ENCODE results near the gene WDR82.

The WDR82 gene

DNA sequence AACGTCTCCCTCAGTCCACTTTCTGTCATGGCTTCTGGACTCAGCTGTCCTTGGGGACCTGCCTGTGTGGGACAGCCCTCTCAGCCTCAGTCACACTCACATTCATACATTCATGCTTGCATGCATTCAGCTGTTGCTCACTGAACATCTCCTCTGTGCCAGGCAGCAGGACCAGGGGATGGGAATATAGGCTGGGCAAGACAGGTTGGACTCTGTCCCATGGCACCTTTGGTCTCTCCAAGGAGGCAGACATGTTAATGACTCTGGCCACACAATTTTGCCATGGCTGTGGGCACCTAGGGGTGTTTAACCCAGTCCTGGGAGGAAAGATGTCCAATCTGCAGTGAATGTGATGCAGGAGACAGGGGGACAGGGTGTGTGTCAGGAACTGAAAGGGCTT is 29.9 kb upstream of the WDR82 start:
- no peak for DNase-seq (ENCODE audit: low read depth, low spot score)

DNA sequence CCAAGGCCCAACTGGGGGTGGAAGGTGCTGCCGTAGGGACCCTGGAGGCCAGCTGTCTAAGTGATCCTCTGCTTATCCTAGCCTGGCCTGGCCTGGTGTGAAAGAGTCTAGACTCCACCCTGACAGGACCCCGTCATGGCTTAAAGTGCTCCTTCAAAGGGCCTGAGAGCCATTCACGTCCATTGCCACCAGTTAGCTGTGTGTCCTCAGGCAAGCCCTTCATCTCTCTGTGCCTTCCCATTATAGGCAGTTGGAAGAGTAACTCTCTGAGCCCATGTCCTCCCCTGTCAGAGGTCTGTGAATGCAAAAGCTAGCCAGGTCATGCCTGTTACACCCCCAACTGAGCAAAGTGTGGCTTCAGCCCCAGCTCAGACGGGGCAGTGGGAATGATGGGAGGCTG is 28.5 kb upstream of the WDR82 start:
- no peak for DNase-seq (ENCODE audit: low read depth, low spot score)

DNA sequence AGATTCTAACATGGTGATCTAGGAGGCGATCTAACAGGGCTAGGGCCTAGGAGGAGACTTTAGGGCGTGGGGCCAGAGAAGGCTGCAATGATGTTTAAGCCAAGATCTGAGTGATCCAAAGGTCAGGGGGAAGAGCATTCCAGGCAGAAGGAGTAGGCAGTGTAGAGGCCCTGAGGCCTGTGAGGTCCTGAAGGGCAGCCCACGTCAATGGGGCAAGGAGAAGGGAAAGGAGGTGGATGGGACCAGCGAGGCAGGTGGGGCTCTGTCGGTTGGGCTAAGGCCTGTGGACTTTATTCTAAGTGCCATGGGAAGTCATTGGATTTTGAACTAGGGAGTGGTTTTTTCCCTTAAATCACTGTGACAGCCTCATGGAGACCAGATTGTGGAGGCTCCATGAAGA is 27.5 kb upstream of the WDR82 start:
- no peak for DNase-seq (ENCODE audit: low read depth, low spot score)

DNA sequence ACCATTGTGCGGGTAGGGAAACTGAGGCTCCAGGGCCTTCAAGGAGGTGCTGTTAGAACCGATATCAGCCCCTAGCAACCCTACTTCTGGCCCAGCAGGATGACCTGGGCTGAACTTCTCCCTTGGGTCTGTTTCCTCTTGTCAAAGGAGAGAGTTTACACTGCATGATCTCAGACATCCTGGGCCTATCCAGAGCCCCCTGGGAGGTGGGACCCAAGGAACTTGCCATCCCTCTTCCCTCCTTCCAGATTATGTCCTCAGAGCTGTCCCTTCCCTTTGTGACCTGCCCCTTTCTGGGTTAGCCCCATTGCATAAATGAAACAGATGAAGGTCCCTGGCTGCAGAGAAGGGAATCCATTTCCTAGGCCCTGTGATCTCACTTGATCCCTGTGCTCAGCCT is 25.4 kb upstream of the WDR82 start:
- no peak for DNase-seq (ENCODE audit: low read depth, low spot score)

DNA sequence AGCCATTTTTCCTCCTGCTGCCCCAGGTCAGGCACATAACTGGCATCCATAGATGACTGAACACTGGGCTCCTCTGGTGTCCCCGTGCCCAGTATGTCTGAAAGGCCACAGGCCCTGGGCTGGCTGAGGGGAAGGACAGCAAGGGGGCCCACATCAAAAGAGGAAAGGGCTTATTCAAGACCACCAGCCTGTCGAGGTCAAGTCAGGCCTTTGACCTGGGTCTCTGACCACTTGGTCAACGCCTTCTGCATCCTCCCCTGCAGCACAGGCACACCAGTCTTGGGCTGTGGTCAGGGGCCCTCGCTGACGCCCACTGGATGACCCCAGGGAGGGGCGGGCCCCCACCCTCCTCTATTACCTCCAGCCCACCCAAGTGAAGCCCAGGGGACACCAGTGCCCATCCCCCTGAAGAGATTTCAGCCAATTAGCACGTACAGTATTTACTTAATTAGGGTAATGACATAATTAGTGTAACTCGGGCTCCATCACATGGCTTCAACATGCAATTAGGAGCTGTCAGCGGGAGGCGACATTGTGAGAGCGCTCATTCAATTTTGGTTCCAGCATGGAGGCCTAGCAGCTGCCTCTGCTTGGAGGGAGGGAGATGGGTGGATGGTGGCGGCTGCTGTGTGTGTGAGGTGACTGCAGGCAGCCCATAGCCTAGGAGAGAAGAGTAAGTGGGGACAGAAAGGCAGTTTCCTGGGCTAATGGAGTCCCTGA is 24.1 kb upstream of the WDR82 start:
- DNase-seq (ENCODE audit: low read depth, low spot score), result no peak

DNA sequence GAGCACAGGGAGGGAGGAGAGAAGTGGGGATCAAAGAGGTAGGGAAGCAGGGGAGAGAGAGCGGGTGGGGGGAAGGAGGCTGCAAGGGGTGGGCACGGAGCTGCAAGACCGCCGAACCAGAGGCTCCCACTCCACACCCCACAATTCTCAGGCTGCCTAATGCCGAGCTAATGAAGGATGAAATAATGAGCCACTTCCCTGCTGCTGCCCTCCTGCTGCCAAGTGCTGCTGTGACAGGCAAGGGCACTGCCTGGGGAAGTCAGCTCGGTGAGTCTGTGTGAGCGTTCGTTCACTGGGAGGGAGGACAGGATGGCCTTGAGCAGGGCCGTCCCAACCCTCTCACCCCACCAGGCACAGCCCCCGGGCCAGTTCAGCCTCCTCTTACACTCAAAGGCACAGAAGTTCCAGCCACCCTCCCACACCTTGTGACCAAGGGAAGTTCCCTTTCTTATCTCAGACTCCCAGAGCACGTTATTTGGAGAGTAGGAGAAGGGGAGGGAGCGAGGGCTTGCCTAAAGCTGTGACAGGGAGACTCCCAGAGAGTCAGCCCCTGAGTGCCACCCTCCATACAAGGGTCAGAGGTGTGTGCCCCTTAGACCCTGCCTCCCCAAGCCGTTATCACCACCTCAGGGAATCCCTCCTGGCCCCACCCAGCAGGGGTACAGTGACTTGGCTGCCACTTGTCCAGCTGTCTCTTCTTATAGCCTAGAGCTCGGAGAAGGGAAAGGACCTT is 21.6 kb upstream of the WDR82 start:
- no peak for DNase-seq (ENCODE audit: low read depth, low spot score)

DNA sequence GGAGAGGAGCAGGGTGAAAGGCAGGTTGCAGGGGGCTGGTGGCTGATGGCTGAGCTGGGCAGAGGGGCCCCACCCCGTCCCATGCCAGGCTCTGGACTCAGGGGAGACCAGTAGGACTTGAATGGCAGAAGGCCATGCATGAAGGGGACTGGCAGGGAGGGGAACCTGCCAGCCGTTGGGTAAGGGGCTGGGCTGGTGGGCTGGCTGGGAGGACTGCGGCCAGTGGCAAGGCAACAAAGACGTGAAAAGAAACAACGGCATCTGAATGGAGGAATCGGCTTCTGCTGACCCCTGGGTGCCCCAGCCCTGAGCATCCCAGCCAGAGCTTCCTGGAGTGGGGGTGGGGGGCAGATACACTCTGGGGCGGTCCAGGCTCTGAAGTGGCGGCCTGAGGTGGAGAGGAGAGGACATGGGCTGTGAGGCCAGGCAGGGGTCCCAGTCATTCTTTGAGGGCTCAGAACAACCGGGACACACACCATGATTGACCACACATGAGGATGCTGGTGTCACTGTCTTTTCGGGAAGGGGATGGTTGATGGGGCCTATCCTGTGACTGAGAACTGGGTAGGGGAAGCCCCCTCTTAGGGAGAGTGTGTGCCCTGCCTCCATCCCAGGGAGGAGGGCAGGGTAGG is 20.9 kb upstream of the WDR82 start:
- DNase-seq (ENCODE audit: low read depth, low spot score), result no peak

DNA sequence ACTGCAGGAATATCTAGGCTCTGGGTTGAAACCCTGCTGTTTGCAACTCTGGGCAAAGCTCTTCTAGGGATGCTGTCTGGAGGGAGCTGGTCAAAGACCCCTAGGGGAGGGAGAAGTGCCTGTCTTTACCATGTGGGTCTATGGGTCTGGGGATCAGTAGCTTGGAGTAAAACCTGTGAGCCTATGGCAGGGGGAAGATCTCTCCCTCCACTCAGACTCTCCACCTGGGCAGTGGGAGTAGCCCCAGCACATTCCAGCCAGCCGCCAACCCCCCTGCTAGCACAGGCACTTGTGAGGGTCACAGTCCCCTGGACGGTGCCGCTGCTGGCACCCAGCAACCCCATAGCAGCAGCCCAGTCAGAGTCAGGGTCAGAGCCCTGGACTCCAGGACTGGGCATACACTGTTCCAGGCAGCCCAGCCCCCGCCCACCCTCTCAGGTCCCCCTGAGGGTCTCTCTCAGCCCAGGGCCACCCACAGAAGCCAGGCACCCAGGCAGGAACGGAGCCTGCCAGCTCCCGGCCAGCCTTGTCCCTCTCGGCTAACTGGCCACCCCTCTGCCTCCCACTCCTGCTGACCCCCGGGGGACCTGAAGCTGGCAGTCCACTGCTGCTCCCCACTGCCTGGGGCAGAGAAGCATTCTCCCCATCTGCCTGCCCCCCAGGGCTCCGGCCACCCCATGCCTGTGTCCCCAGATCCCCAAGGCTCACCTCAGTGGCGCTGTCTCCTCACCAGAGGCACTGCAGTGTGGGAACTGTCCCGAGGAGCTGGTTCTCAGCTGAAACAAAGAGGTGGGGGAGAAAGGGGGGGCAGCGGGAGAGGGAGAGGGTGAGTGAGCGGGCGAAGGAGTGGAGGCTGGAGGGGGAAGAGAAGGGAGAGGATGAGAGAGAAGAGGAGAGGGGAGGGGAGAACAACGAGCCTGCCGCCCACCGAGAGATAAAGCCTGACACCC is 20.0 kb upstream of the WDR82 start:
- DNase-seq (ENCODE audit: low read depth, low spot score), result no peak

DNA sequence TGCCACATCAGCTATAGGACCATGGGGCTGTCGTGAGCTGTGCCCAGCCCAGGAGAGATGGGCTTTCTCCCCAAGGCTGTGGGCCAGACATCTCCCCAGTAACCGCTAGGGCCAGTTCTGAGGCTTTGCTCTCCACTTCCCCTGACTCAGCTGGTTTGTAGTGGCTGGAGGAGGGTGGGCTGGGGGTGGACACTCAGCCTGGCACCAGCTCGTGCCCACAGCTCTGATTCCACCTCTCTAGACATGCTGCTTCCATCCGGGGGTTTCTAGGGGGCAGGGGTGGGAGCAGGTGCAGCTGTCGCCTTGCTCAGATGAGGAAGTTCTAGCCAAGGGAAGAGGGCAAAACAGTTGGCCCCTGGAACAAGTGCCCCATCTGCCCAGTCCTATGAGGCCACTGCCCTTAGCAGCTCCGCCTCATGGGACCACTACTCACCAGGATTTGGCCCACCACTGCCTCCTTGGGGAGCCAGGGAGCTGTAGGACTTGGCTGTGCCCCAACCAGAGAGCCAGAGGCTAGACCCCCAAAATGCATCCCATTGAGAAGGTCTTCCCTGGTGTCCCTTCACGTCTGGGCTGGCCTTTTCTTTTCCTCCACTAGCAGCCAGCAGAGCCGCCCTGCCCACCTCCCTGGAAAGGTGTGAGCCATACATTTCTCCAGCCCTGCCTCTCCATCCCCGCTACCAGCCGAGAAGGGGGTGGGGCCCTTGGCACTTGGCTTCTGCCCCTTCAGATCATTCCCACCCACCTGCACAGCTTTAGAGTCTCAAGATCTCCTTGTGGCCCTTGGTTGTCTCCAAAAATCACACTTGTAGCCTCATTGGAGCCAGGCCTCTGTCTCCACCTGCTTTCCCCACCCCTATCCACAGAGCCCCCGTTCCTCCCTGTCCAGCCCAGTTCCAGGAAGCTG is 19.0 kb upstream of the WDR82 start:
- DNase-seq (ENCODE audit: low read depth, low spot score), result no peak

DNA sequence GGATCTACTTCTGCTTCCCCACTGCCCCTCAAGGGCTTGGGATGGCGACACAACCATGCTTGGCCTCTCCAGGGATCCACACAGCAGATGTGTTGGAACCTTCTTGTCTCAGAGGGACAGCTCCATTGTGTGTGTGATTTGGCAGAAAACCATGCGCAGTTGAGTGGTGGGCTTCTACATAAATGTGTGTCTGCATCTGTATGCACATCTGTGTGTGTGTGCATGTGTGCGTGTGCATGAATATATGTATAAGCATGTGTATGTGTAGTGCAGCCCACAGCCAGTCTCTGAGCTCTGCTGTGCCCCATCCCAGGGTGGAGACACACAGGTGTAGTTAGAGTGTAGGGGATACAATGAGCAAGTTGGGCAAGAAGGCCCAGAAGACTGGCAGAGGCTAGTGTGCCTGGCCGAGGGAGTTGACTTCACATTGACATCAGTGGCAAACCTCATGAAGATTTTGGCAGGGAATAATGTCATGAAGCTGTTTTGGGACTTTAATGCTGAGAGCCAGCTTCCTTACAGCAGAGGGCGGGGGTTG is 17.3 kb upstream of the WDR82 start:
- DNase-seq (ENCODE audit: low read depth, low spot score), result no peak

DNA sequence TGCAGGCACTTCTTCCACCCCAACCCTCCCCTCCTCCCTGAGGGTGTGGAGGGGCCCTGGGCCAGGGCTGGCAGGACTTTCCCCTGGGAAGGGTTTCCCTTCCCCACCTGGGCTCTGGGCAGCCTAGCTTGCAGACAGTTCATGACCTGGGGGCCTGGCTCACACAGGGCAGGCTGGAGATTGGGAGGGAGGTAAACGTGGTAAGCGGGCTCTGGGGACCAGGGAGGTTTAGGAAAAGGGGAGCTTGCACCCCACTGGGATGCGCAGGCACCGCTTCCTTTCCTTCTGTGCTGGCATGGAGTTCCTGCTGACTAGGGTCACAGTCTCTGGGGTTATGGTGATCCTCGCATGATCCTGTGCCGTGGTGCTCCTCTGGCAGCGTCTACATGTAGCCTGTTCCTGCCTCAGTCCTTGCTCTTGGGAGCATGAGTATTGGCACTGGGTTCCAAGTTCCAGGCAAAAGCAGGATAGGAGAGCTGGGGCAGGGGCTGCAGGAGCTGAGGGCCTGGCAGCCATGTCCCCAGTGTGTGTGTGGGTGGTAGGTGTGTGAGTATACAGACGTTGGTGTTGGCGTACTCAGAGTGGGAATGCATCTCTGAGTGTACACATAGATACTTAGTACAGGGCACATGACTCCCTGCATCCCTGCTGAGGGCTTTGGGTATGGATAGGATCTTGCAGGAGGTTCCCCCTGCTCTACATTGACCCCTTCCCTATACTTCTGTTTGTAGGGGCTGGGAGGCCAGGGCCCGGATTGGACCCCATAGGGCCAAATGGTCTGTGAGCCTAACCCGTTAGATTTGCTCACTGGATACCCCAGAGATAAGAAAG is 16.1 kb upstream of the WDR82 start:
- no peak for DNase-seq (ENCODE audit: low read depth, low spot score)

DNA sequence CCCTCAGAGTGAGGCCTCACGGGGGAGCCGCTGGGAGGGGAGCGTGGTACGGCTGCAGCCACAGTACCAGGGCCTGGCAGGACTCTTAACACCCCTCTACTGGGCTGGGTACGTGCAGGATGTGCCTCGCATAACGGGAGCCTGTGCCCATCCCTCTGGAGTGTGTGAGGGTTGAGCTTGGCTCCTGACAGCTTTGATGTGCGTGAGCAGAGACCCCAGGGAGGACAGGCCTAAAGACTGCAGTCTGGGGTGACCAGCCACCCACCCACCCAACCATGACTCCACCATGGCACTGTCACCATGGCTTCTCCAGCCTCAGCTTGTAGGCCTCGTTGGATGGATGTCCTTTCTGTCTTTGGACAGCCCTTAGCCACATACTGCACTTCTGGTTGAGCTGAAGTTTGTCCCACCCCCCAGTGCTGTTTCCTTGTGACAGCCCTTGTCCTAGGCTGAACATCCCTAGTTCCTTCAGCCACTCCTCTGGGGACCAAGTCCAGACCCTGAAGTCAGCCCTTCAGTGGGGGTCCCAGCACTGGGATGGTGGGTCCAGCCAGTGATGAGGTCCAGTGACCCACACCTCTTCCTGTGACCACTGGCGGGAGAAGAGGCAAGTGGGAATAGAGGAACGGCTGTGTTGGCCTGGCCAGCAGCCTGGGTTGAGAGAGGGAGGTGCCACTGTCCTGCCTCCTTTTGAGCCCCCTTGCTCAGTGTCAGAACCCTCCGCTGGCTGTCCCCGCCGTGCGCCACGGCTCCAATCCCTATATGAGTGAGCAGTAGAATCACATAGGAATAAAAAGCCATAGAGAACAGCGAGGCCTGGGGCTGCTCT is 15.3 kb upstream of the WDR82 start:
- no peak for DNase-seq (ENCODE audit: low read depth, low spot score)

DNA sequence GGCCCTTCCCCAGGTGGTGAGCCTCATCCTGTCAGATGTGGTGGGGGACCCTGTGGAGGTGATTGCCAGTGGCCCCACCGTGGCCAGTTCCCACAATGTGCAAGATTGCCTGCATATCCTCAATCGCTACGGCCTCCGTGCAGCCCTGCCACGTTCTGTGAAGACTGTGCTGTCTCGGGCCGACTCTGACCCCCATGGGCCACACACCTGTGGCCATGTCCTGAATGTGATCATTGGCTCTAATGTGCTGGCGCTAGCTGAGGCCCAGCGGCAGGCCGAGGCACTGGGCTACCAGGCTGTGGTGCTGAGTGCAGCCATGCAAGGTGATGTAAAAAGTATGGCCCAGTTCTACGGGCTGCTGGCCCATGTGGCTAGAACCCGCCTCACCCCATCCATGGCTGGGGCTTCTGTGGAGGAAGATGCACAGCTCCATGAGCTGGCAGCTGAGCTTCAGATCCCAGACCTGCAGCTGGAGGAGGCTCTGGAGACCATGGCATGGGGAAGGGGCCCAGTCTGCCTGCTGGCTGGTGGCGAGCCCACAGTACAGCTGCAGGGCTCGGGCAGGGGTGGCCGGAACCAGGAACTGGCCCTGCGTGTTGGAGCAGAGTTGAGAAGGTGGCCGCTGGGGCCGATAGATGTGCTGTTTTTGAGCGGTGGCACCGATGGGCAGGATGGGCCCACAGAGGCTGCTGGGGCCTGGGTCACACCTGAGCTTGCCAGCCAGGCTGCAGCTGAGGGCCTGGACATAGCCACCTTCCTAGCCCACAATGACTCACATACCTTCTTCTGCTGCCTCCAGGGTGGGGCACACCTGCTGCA is 14.0 kb upstream of the WDR82 start:
- DNase-seq (ENCODE audit: low read depth, low spot score), result no peak

DNA sequence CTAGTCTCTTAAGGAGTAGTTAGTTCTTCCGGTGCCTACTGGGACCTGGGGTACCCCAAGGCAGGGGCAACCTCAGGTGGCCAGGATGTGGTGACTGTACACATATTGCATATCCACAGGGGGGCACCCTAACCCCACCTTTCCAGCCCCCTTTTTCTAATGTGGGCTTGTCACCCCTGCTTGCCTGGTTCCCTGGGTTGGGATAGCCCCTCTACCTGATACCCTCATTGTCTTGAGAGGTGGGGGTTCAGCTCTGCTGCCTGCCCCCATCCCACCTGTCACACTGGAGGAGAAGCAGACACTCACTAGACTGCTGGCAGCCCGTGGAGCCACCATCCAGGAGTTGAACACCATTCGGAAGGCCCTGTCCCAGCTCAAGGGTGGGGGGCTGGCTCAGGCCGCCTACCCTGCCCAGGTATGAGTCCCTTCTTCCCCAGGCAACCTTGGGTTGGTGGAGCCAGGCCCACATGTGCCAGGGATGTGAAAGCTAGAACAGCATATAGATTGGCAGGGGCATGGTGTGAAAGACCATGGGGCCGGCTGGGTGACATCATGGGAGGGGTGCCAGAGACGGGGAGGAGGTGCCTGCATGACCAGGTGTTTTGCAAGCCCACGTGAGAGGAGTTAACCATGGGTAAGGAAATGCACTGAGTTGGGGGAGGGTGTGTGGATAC is 13.2 kb upstream of the WDR82 start:
- no peak for DNase-seq (ENCODE audit: low read depth, low spot score)

DNA sequence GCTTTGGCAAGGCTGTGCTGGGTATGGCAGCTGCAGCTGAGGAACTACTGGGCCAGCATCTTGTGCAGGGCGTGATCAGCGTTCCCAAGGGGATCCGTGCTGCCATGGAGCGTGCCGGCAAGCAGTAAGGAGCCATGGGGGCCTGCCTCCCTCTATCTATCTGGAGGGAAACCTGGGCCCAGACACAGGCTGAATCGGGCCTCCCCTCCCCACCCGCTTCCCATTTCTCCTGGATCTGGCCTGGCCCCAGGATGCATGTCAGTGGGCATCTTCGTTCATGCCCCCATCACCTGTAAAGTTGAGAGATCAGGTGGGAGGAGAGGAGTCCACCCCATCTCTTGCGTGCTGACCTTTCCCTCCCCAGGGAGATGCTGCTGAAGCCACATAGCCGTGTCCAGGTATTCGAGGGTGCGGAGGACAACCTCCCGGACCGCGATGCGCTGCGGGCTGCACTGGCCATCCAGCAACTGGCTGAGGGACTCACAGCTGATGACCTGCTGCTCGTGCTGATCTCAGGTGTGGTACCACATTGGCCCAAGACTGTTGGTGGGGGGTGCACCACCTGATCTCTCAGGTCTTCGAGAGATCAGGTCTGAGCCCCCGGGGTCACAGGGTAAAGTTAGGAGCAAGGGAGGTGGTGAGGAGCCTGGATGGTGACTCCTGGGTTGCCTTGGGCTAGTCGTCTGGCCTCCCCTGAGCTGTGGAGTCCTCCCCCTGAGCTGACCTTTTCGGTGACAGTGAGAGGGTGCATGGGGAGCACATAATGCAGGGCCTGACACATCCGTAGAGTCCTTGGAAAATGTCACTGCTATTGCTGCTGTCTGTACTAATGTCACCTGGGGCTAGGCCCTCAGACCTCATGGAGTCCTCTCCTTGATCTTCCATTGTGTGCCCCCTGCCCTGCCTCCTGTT is 12.4 kb upstream of the WDR82 start:
- DNase-seq (ENCODE audit: low read depth, low spot score), result no peak
